Loucy (cell line): ENCODE results near the gene CASZ1.

Experiments used
- H2AFZ ChIP-seq: fragments of 200-600 bp; sonication (generic); 2 replicates; pipeline ENCODE4 v1.6.0; 2016; ENCODE audit warnings: antibody characterized with exemption, mild to moderate bottlenecking, low read length, moderate library complexity
- H3F3A ChIP-seq: fragments of 200-600 bp; 2 replicates; pipeline ENCODE4 v1.6.0; 2016; ENCODE audit warnings: antibody characterized with exemption, low read depth, mild to moderate bottlenecking
- H3K27me3 ChIP-seq: fragments of 200-600 bp; sonication (generic); 2 replicates; pipeline ENCODE4 v1.6.1; 2014; ENCODE audit warnings: low read length, mild to moderate bottlenecking; ENCODE audit not compliant: insufficient read depth, poor library complexity, severe bottlenecking
- H3K36me3 ChIP-seq: fragments of 200-600 bp; sonication (generic); 2 replicates; pipeline ENCODE4 v1.6.1; 2016; ENCODE audit warnings: low read length; ENCODE audit not compliant: insufficient read depth
- H3K4me1 ChIP-seq: fragments of 200-600 bp; sonication (generic); 2 replicates; pipeline ENCODE4 v1.5.1; 2014; ENCODE audit warnings: low read length, mild to moderate bottlenecking; ENCODE audit not compliant: insufficient read depth, poor library complexity, severe bottlenecking
- H3K4me2 ChIP-seq: fragments of 200-600 bp; sonication (generic); 2 replicates; pipeline ENCODE4 v1.6.0; 2014; ENCODE audit warnings: antibody characterized with exemption, low read length, low read depth, mild to moderate bottlenecking; ENCODE audit not compliant: poor library complexity, severe bottlenecking
- H3K4me3 ChIP-seq: fragments of 200-600 bp; sonication (generic); 2 replicates; pipeline ENCODE4 v1.5.1; 2014; ENCODE audit warnings: low read length, mild to moderate bottlenecking, mixed read lengths; ENCODE audit not compliant: poor library complexity, severe bottlenecking
- H3K79me2 ChIP-seq: fragments of 200-600 bp; sonication (generic); 2 replicates; pipeline ENCODE4 v1.6.1; 2014; ENCODE audit warnings: low read length; ENCODE audit not compliant: insufficient read depth
- H3K9ac ChIP-seq: fragments of 200-600 bp; sonication (generic); 2 replicates; pipeline ENCODE4 v1.6.0; 2014; ENCODE audit warnings: mild to moderate bottlenecking, low read depth, low read length, moderate library complexity; ENCODE audit not compliant: poor library complexity, severe bottlenecking
- H3K9me2 ChIP-seq: fragments of 200-600 bp; sonication (generic); replicated peaks from 2 replicates; pipeline ENCODE4 v1.6.1; 2016; ENCODE audit warnings: low read depth, low read length, mixed read lengths
- H3K9me3 ChIP-seq: fragments of 200-600 bp; sonication (generic); 2 replicates; pipeline ENCODE4 v1.6.1; 2014; ENCODE audit warnings: mild to moderate bottlenecking, antibody characterized with exemption, low read length, low read depth; ENCODE audit not compliant: insufficient read depth
- H4K20me1 ChIP-seq: fragments of 200-600 bp; sonication (generic); 2 replicates; pipeline ENCODE4 v1.6.0; 2014; ENCODE audit warnings: antibody characterized with exemption, low read length, mild to moderate bottlenecking; ENCODE audit not compliant: insufficient read depth, poor library complexity, severe bottlenecking
- EZH2phosphoT487 ChIP-seq: fragments of 200-600 bp; IDR thresholded peaks from 2 replicates; pipeline ENCODE4 v1.6.1; 2018; ENCODE audit warnings: antibody characterized with exemption, mild to moderate bottlenecking, moderate library complexity, borderline replicate concordance
- TF ChIP-seq, protein P1 (sequence below): fragments of 200-600 bp; sonication (generic); conservative IDR thresholded peaks from 2 replicates; pipeline ENCODE4 v1.5.1; 2014; ENCODE audit warnings: mild to moderate bottlenecking, antibody characterized with exemption, low read length

Gene CASZ1

DNA sequence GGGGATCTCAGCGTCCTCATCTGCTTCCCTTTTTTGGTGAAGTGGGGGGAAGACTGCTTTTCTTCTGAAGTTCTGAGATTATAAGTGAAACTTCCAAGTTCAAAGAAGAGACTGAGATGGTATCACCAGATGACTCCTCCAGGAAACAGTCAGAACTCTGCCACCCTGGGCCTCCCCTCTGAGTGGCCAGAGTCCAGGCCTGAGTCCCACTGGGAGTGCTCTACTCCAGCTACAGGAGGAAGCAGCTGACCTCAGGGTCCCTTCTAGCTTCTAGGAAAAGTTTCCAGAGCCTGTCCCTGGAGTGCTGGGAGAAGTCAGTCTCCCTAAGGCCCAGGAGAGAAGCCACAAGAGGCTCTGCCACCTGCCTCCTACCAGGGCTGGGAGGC, 104.7 kb downstream of the CASZ1 start:
- Histone ChIP-seq H3K4me2 (peak overlapping the region; percentile 51), H3K79me2 (peaks cover 66% of the 10 kb centered on the region), H3K36me3 (no peaks in the 10 kb centered on the region), H2AFZ (no peak overlapping the region), H3F3A (no peaks in the 10 kb centered on the region), H3K9me2 (no peaks in the 10 kb centered on the region), H3K4me3 (peak overlapping the region; percentile 36), H3K9me3 (no peaks in the 10 kb centered on the region), H3K4me1 (peaks cover 55% of the 10 kb centered on the region), H3K27me3 (no peaks in the 10 kb centered on the region), H4K20me1 (peaks cover 9% of the 10 kb centered on the region), H3K9ac (peak overlapping the region; percentile 38)
- TF ChIP-seq, protein P1, sequence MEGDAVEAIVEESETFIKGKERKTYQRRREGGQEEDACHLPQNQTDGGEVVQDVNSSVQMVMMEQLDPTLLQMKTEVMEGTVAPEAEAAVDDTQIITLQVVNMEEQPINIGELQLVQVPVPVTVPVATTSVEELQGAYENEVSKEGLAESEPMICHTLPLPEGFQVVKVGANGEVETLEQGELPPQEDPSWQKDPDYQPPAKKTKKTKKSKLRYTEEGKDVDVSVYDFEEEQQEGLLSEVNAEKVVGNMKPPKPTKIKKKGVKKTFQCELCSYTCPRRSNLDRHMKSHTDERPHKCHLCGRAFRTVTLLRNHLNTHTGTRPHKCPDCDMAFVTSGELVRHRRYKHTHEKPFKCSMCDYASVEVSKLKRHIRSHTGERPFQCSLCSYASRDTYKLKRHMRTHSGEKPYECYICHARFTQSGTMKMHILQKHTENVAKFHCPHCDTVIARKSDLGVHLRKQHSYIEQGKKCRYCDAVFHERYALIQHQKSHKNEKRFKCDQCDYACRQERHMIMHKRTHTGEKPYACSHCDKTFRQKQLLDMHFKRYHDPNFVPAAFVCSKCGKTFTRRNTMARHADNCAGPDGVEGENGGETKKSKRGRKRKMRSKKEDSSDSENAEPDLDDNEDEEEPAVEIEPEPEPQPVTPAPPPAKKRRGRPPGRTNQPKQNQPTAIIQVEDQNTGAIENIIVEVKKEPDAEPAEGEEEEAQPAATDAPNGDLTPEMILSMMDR: no peak
- no peak for TF ChIP-seq EZH2phosphoT487

DNA sequence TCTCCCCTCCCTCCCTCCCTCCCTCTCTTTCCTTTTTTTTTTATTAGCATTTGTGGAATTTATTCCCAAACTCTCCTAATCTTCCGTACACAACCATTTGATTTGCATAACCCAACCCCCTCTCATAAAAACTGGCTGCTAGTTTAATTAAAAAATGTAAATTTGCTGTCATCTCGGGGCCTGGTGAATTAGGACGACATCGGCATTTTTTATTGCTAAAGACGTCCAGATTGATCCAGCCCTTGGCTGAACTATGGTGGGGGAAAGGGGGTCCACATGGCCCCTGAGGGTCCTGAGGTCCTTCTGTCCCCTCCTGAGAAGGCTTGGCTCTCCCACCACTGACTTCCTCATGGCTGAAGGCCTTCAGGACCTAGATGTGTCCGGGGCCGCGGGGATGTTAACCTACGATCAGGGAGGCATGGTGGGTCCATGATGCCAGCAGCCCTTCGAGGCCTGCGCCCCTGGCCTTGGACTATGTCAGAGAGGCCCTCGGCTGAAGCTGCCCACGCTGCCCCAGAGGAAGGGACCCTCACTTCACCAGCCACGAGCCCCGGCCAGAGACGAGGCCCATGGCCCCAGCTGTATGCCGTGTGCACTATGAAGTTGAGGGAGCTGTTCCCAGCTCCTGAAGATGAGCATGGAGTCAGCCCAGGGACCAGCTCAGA, 105.2 kb downstream of the CASZ1 start:
- Histone ChIP-seq H3K9ac (peak overlapping the region; percentile 38), H3K4me3 (no peak overlapping the region), H3K4me2 (peak overlapping the region; percentile 51), H3K4me1 (peaks cover 60% of the 10 kb centered on the region), H2AFZ (no peak overlapping the region), H3K36me3 (no peaks in the 10 kb centered on the region), H3K79me2 (peaks cover 71% of the 10 kb centered on the region), H3K9me3 (no peaks in the 10 kb centered on the region), H3K9me2 (no peaks in the 10 kb centered on the region), H3K27me3 (no peaks in the 10 kb centered on the region), H4K20me1 (peaks cover 9% of the 10 kb centered on the region), H3F3A (no peaks in the 10 kb centered on the region)
- TF ChIP-seq EZH2phosphoT487: no peak
- TF ChIP-seq, protein P1: no peak

DNA sequence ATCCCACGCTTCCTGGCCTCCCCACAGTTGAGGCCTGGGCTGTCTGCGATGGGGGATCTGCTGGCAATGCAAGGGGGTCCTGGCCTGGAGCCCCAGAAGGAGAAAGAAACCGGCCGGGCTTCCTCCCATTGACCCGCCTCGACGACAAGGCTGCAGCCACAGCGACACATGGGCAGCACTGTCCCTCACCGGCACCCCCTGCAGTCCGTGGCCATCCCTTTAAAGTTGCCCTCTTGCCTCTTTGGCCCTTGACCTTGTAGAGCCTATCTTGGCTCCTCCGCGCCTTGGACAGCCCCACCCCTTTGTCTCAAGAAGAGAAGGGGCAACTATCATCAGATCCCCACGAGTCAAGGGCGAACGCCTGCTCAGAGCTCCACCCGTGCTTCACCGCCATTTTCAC, 106.0 kb downstream of the CASZ1 start:
- Histone ChIP-seq H3K36me3 (no peaks in the 10 kb centered on the region), H3K4me3 (no peak overlapping the region), H3F3A (no peaks in the 10 kb centered on the region), H4K20me1 (peaks cover 9% of the 10 kb centered on the region), H3K4me1 (peaks cover 62% of the 10 kb centered on the region), H3K79me2 (peaks cover 78% of the 10 kb centered on the region), H2AFZ (no peak overlapping the region), H3K4me2 (no peak overlapping the region), H3K27me3 (no peaks in the 10 kb centered on the region), H3K9me3 (no peaks in the 10 kb centered on the region), H3K9me2 (no peaks in the 10 kb centered on the region), H3K9ac (no peak overlapping the region)
- TF ChIP-seq, protein P1: peak; percentile 44
- no peak for TF ChIP-seq EZH2phosphoT487
